Amniotic epithelial cell (primary cell): ENCODE results near the gene ATL3.
"Not testable (repeated sequence)": the region's sequence is repeated elsewhere in the genome, so short reads cannot be mapped to it uniquely, and the experiment has no call there.

Source experiments
- DNase-seq: peaks from one replicate; pipeline ENCODE4 v3.0.0-alpha.2; 2010; ENCODE audit warnings: low read depth

ATL3 gene

GRCh38 chr11:63586451-63587166 is 84.6 kb downstream of the ATL3 start:
- DNase-seq, result no peak

GRCh38 chr11:63583357-63583677 is 87.9 kb downstream of the ATL3 start:
- DNase-seq, result no peak

GRCh38 chr11:63581224-63581623 is 90.0 kb downstream of the ATL3 start:
- DNase-seq, result peak; percentile 33

- not testable (repeated sequence) for DNase-seq
These were observed 92.3 kb downstream of the ATL3 start for GRCh38 chr11:63578882-63579281.

GRCh38 chr11:63574856-63575602 is 96.1 kb downstream of the ATL3 start:
- DNase-seq, result peak; percentile 64
